Hematopoietic multipotent progenitor cell treated with erythropoietin and hydrocortisone succinate and interleukin-3 and kit ligand, for 6 days (in vitro differentiated cells): ENCODE data around the gene KIF16B.
"Not testable (repeated sequence)": the region's sequence is repeated elsewhere in the genome, so short reads cannot be mapped to it uniquely, and the experiment has no call there.

Source experiments
- DNase-seq: peaks from one replicate; pipeline ENCODE4 v3.0.0-alpha.2; 2015

KIF16B gene, protein sequence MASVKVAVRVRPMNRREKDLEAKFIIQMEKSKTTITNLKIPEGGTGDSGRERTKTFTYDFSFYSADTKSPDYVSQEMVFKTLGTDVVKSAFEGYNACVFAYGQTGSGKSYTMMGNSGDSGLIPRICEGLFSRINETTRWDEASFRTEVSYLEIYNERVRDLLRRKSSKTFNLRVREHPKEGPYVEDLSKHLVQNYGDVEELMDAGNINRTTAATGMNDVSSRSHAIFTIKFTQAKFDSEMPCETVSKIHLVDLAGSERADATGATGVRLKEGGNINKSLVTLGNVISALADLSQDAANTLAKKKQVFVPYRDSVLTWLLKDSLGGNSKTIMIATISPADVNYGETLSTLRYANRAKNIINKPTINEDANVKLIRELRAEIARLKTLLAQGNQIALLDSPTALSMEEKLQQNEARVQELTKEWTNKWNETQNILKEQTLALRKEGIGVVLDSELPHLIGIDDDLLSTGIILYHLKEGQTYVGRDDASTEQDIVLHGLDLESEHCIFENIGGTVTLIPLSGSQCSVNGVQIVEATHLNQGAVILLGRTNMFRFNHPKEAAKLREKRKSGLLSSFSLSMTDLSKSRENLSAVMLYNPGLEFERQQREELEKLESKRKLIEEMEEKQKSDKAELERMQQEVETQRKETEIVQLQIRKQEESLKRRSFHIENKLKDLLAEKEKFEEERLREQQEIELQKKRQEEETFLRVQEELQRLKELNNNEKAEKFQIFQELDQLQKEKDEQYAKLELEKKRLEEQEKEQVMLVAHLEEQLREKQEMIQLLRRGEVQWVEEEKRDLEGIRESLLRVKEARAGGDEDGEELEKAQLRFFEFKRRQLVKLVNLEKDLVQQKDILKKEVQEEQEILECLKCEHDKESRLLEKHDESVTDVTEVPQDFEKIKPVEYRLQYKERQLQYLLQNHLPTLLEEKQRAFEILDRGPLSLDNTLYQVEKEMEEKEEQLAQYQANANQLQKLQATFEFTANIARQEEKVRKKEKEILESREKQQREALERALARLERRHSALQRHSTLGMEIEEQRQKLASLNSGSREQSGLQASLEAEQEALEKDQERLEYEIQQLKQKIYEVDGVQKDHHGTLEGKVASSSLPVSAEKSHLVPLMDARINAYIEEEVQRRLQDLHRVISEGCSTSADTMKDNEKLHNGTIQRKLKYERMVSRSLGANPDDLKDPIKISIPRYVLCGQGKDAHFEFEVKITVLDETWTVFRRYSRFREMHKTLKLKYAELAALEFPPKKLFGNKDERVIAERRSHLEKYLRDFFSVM (N-terminal part only)

DNA sequence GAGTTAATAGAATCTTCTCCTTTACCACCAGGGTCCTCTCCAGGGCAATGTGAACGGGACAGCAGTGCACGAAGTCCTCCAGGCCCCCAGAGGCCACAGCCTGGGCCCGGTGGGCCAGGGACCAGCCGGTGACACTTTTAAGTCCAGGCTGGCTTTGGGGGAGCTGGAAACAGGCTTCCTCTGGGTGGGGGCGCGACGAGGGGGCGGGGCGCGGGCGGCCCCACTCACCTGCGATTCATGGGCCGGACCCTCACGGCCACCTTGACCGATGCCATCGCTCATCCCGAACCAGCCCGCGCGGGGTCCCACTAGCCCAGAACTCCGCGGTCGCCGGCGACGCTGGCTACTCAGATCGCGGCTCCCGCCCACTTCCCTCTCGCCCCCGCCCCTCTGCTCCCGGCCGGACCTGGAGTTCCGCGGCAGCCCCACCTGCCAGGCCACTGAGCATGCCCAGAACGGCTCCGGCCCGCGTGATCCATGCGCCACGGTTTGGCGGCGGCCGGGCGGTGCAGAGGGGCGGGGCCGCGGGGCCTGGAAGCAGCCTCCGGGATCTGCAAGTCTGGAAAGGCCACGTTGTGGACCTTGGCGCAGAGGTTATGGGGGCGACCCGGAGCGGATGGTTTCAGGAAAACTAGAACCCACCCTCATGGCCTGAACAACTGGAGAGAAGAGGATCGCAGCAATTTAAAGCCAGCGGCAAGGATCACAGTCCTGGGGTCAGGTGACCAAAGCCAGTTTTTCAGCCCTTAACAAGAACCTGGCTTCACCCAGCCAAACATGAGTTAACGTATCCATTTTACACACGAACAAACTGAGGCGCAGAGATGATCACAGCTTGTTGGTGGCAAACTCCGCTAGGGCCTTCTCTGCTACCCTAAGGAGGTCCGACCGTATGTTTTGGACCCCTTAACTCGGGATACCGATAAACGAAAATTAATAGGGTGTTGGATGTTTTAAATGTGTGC, at the start of gene KIF16B:
TSS of gene KIF16B (minus strand) at position 448 of the 965 bp plus-strand sequence. CDS start at position 275, 173 bp downstream.
- peak; percentile 90 for DNase-seq

DNA sequence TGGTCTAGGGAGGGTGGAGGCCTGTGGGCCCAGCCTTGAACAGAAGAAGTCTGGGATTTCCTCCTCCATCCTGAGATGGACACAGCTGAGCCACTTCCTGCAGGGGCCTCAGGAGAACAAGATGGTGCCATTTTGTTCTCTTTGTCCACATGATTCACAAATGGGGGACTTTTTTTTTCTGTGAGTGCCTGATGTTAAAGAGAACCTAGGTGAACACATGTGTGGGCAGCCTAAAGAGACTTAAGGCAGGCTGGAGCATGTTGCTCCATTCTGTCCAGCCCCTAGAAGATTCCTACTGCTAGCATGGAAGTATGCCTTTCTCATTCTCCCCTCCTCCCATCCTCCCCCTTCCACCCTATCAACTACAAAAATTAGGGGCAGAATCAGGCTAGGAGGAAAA, 49.3 kb upstream of the KIF16B start:
- DNase-seq = no peak

DNA sequence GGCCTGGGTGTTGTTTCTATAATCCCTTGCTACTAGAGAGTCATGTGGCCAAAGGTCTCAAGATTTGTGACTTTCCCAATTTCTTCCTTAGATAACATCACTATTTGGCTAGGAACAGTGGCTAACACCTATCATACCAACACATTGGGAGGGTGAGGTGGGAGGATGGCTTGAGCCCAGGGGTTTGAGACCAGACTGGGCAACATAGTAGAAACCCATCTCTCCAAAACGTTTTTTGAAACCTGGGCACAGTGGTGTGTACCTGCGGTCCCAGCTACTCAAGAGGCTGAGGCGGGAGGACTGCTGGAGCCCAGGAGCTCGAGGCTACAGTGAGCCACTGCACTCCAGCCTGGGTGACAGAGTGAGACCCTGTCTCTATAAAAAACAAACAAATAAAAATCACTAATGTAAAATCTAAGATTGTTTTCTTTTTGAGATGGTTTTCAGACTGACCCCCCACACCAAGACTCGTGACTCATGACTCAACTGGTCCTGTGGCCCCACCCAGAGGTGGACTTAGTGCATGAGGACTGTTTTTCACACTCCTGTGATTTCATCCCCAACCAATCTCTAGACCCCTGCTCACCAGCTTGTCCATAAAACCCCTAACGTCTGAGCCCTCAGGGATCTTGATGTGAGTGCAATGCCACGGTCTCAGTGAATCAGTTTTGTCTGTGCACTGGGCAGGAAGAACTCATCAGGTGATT, 48.3 kb upstream of the KIF16B start:
- DNase-seq = no peak

DNA sequence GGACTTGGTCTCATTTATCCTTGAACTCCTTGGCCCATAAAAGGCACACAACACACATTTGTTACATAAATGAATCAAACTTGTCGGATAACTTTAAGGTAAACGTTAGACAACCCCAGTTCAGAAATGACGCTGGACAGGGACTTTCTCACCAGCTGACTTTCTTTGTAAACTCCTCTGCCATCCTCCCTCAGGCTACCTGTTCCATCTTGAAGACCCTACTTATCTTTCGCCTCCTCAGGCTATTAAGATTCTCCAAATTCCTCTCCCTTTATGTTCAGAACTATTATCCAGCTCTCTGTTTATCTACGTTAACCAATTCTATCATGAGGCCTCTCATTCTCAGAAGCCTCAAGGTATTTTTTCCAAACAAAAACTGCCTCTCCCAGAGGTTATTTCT, 47.7 kb upstream of the KIF16B start:
- no peak for DNase-seq

DNA sequence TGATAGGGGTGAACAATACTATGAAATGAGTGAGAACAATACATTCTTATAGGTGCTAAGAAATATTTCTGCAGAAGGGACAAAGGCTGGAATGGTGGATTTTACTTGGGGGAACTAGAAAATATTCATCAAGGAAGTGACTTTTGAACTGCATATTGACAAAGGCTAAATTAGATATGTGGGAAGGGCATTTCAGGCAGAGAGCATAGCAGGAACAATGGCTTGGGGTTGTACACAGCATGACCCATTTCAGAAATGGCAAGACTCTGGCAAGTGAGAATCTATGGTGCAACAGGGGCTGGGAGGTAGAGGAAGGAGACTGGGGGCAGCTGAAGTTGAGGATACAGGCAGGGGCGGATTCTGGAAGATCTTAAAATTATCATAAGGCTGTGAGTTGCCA, 46.7 kb upstream of the KIF16B start:
- no peak for DNase-seq

DNA sequence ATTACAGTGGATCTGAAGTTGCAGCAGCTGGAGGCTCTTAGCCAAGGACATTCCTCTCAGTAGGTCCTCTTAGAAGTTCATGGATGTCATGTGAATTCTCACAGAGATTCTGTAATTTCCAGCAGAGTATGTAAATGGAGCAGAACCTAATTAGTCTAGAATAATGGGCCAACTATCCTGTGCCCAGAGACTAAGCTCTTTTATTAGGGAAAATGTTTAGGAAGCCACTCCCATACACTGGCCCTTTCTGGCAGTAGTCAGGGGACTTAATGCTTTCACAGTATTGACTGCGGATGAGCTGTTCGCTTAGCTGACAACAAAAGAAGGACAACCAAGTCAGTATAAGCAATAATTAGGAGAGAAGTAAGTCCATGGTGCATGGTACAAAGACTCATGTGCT, 43.8 kb upstream of the KIF16B start:
- no peak for DNase-seq

DNA sequence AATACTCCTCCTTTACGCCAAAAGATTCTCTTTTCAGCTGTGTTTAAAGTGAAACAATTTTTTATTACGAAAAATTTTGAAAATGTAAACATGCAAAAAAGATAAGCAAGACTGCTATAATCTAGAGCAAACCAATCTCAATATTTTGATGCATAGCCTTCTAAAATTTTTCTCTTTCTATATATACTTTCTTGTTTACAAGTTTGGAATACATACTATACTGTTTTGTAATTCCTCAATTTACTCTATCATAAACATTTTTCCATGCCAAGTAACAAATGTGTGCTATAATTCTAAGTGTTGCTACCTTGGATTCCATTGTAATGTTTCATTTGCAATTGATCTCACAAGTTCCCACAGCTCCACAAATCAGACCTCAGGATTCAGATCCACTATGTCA, 43.1 kb upstream of the KIF16B start:
- no peak for DNase-seq

DNA sequence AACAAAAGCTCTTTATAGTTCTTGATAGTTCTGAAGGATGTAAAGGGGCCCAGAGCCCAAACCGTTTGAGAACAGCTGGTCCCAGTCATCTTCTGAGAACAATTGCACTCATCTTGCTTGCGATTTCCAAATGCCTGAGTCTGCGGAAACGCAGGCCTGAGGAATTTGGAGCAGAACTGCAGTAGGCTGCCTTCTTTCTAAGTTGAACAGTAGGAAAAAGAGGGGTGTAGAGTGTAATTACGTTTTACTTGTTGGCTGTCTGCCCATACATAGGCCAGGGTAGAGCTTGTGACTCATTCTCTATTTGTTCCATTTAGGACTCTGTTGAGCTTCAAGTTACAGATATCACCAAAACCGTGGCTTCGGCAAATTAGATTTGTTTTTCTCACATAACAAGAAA, 42.0 kb upstream of the KIF16B start:
- DNase-seq = no peak

DNA sequence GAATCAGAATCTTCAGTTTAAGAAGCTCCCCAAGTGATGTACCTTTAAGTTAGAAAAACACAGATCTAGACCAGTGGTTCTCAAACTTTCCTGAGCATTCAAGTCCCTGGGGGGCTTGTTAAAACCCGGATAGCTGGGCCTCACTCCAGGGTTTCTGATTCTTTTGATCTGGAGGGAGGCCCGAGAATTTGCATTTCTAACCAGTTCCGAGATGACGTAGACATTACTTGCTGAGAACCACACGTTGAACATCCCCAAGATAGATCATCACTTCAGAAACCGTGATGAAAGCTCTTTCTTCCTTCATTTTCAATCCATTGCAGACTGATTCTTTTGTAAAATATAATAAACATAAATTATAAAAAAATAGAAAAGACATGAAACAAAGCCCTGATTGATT, 40.7 kb upstream of the KIF16B start:
- DNase-seq = no peak

DNA sequence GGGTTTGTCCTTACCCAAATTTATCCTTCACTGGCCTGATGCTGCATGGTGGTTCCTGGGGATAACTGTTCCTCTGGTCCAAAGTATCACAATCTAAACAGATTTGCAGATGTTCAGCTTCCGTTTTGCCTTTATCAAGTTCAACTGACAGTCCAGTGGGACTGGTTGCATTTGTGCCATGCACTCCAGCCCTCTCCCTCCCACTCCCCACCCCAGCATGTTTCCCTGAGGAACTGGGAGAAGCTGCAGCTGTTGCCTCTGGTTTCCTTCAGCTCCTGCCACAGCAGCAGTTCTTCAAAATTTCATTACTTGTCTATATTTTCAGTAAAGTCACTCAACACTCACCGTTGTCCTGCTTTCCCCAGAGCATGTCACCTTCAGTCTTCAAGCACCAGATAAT, 39.5 kb upstream of the KIF16B start:
- no peak for DNase-seq

DNA sequence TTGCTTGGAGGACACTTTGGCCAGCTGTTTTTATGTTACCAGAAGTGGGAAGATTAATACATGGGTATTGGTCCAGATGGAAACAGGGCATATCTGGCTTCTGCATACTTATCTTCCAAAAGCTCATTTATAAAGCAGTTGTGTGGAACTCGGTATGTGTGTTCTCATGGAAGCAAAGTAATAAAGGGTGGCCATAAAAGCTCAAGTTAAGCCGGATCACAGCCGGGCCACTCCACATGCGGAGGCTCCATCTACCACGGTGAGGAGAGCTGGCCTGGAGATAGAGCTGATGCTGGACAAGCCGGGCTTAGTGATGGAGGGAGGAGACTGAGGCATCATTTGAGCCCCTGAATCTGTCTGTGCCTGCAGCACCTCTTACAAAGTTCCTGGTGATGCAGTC, 38.6 kb upstream of the KIF16B start:
- no peak for DNase-seq

DNA sequence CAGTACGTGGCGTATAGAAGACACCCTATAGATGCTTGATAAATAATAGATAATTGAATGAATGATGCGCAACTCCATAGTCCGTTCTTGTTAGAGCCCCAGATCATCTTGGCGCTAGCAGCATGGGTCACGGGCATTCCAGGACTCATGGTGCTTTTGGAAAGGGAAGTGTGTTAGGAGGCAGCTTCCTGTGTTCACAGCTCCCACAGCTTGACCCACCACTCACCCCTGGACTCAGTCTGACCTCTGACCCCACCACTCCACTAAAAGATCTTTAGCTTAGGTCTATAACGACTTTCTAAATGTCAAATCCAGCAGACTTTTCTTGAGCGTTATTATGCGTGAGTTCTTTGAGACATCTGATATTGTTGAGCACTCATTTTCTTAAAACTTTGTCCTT, 35.8 kb upstream of the KIF16B start:
- no peak for DNase-seq

DNA sequence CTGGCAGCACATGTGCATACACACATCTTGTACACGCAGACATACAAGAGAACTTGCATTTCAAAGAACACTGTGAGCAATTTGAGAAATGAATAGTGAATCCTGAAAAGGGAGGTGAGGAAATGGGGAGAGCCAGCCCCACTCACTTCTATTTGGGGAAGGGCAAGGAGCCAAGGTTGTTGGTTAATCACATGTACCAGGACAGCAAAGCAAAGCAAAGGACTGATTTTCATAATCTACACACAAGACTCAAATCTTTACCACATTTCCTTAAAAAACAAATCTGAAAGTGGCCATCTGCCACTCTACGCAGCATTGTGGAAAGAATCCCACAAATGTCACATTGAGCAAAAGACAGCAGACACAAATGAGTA, 35.0 kb upstream of the KIF16B start:
- DNase-seq = no peak

DNA sequence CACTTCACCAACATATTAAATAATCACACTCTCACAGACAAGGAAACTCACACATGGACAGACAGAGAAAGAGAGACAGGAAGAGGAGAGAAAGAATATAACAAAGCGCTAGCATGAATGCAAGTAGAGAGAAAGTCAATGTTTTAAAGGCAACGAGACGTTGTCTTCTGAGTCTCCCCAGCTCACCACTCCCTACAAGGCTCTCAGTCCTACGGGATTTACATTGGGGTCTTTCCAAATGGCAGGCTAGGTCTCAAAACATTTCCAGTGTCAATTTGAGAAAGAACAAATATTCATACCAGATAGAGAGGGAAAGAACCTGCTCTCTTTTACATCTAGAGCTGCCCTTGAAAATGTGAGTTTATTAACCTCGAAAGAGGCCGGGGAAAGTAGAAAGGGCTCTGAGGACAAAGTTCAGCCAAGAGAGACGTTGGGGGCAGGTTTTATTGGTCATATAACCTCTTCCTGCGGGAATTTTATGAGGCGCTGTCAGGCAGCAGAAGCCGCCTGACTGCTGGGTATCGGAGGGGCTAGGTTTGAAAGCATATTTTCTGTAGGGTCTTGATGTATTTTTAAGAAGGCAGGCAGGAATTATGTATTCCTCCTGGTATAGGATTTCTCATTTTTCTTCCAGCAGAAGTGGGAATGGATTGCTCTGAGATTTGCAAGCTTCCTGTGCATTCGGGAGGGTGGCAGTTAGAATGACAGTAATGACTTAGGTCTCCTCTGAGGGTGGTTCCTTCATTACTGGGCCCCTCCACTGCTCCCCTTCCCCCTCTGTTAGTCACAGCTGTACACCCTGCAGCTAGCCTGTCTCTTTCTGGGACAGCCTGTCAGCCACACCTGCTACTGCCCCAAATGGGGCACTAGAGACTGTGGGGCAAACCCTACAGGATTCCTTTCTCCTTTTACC, 34.4 kb upstream of the KIF16B start:
- no peak for DNase-seq

DNA sequence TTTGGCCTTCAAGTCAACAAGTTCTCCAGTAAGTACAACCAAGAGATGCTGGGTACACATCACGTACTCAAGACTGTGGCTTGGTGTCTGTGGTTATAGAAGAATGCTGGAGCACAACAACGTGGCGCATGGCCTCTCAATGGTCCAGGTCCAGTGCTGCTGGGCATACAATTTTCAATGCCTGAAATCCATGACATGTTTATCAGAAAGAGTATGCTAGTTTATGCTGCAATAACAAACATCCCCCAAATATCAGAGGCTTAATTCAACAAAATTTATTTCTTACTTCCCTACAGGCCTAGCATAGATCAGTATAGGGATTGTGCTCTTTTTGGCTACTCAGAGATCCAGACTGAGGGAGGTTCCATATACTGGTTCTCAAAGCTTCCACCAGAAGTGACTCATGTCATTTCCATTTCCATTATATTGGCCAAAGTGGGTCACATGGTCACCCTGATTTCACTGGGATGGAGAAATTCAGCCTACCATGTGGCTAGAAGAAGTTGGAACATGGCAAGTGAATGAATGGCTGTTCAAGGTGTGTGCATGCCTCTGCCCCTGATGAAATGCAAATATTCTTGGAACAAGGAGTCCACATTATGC, 33.3 kb upstream of the KIF16B start:
- DNase-seq = no peak

DNA sequence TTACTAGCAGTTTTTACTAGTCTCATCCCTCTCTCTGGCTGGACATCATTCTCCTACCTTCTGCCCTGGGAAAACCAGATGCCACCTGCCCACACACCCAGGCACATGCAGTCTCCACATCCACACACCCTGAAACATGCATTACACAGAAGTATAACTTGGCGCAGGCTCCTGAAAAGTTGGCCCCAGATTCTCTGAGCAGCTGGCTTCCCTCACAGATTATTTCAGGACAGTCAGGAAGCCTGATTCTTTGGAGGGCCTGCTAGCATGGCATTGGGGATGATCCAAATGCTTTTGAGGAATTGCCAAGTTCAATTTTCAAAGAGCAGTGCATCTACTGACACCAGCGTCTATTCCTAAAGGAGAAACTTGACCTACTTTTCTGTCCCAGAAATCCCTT, 27.8 kb upstream of the KIF16B start:
- DNase-seq = no peak

DNA sequence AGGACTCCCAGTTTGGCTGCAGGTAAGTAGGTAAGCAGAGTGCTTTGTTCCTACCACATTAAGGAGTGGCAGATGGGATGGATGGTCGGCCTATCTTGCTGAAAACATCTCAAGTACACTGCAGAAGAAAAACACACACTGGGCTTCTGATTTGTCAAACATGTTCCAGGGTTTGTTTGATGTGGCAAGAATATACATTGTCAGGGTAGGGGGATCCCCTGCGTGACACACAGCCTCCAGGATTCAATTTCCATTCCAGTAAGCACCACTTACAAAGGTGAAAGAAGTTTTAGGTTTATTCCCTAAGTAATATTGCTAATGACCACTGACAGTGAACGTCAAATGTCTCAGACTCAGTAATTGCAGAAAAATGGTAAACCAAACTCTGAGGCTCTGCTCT, 26.0 kb upstream of the KIF16B start:
- DNase-seq = no peak

DNA sequence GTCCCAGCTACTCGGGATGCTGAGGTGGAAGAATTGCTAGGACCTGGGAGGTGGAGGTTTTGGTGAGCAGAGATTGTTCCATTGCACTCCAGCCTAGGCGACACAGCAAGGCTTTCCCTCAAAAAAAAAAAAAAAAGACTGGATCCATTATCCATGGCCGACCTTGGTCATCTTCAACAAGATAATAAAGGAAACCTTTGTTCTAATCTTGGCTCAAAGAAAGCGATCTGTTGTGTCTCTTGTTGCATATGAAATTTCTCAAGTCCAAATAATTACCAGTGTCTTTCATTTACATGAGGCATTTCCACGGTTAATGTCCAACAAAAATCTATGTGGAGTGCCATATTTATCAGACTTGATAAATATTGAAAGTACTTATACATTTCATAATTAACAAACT, 23.7 kb upstream of the KIF16B start:
- no peak for DNase-seq

DNA sequence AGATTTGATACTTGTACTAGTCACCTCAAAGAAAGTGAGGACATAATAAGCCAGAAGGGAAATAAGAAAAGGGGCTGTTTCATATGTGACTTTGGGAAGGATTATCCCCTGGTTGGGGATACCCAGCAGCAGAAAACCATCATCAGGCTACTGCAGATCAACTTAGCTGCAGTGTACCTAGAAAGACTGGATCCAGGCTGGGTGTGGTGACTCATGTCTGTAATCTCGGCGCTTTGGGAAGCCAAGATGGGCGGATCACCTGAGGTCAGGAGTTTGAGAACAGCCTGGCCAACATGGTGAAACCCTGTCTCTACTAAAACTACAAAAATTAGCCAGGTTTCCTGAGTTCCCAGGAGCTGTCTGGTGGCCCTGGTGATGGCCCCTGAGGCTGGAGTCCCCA, 23.2 kb upstream of the KIF16B start:
- not testable (repeated sequence) for DNase-seq

DNA sequence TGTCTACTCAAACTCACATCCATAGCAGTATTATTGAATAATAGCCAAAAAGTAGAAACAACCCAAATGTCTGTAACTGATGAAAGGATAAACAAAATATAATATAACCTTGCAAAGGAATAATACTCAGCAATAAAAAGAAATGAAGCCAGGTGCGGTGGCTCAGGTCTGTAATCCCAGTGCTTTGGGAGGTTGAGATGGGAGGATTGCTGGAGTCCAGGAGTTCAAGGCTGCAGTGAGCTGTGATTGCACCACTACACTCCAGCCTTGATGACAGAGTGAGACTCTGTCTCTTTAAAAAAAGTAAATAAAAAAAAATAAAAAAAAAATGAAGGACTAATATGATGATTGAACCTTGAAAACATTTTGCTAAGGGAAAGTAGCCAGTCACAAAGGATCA, 22.1 kb upstream of the KIF16B start:
- DNase-seq = no peak
